Activated CD4-positive, alpha-beta T cell treated with anti-CD3 and anti-CD28 coated beads, Interleukin-2, amount 50 U/mL, for 4 hours (primary cell): Measurements from ENCODE around the gene TSHZ2.
"Not testable (repeated sequence)": the region's sequence is repeated elsewhere in the genome, so short reads cannot be mapped to it uniquely, and the experiment has no call there.

Experiments used
- DNase-seq, 2 experiments: peaks; one replicate each; pipeline ENCODE4 v3.0.0-alpha.2; 2020

Gene TSHZ2

DNA sequence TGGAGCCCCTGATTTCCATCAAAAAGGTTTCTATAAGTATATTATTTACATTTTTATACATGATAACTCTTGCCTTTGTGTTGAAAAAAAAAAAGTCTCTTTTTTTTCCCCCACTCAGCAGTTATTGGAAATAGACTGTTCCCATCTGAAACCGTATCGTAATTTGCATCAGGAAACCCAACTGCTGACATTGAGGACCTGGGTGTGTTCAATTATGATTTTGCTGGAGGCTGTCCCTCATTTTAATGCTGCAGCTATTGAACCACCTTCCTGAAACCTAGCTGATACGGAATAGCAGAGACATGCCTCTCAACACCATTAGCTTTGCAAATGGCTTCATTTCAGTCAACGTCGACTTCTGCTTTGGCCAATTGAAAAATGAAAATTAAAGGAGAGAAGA is 522.6 kb downstream of the TSHZ2 start:
- no peak for DNase-seq

DNA sequence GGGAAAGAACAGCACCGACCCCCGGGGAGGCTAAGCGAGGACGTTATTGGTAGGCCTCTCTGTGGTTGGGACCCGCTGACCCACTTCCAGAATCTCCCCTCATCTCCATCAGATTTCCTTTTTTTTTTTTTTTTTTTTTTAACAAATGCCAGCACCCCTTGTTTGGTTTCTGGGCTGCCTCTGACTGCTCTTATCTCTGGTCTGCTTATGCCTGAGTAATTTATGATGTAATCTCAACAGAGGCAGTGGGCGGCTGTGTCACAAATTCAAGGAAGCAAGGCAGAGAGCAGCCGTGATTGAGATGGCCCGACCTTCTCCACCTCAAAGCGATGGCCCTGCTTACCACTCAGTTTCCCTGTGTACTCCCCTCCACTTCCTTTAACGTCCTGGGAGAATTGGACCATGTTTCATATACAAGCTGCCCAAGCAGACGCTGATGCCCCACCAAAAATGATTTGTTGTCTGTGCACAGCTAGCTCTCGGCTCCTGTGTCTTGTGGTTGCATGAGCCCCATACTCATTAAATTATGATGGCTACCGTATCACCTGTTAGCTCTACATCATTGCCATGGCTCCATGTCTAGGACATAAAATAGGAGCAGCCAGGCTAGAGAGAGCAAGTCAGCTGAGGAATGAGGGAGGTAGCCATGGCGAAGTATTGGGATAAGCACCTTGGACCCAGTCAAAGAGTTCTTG is 523.4 kb downstream of the TSHZ2 start:
- no peak for DNase-seq

DNA sequence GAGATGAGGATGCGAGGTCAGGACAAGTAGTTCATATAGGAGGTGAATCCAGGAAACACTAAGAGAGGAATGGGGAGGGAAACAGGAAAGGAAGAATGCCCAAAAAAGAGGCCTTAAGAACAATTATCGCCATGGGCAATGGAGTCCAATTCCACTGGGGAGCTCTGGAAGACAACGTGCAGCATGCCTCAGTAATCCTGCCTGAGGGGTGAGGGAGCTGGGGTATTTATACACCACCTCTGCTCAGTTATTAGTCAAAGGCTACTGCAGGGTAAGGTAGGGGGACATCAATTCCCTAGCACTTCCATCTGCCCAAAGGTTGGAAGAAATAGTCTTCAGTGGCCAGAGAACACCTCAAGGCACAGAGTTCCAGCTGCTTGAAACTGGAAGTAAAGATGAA is 525.1 kb downstream of the TSHZ2 start:
- DNase-seq = no peak

DNA sequence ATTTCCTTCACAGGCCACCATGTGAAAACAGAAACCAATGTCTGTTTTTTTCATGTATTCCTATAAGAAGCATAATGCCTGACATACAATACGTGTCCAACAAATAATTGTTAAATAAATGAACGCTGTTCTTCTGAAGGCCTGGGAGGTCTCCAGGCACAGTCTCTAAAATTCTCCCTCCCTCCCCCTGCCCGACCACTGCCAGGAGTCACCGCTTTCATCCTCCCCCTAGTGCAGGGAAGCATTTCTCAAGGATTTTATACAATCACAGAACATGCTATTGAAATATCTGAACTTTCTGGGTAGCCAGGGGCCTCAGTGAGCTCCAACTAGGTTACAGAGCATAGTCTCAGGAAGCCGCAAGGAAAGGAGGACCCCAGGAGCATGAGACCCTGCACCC is 526.2 kb downstream of the TSHZ2 start:
- DNase-seq = no peak

DNA sequence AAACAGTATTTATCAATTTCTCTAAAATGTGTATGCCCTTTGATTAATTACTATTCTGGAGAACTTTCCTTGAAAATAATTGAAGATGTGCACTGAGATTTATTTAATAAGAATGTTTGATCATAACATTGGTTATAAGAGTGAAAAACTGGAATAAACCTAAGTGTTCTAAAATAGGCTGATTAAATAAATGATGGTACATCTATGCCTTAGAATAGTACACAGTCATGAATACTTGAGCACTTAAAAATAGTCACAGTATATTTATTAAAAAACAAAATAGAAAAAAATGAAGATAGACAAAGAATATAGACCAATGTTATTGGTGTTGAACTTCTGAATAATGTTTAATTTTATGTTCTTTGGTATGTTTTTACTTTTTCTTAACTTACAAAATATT is 528.5 kb downstream of the TSHZ2 start:
- no peak for DNase-seq

DNA sequence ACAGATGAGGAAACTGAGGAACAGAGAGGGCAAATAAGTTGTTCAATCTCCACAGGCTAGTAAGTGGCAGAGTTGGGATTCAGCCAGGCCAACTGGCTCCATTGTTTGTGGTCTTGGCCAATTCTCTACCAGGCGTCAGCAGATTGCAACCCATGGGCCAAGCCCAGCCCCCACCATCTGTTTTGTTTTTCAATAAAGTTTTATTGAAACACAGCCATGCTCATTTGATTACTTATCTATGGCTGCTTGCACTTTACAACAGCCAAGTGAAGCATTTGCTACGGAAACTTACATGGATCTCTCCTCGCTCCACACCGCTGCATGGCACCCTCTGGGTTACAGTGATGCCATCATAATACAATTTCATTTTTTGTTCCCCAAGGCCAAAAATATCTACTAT is 530.7 kb downstream of the TSHZ2 start:
- no peak for DNase-seq

DNA sequence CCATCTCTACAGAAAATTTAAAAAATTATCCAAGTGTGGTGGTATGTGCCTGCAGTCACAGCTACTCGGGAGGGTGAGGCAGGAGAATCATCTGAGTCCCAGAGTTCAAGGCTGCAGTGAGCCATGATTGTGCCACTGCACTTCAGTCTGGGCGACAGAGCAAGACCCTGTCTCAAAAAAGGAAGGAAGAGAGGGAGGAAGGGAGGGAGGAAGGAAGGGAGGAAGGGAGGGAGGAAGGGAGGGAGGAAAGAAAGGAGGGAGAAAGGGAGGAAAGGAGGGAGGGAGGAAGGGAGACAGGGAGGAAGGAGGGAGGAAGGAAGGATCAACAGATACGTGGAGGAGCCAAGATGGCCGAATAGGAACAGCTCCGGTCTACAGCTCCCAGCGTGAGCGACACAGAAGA is 531.4 kb downstream of the TSHZ2 start:
- no peak for DNase-seq

DNA sequence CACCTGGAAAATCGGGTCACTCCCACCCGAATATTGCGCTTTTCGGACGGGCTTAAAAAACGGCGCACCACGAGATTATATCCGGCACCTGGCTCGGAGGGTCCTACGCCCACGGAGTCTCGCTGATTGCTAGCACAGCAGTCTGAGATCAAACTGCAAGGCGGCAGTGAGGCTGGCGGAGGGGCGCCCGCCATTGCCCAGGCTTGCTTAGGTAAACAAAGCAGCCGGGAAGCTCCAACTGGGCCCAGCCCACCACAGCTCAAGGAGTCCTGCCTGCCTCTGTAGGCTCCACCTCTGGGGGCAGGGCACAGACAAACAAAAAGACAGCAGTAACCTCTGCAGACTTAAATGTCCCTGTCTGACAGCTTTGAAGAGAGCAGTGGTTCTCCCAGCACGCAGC is 531.9 kb downstream of the TSHZ2 start:
- DNase-seq = not testable (repeated sequence)

DNA sequence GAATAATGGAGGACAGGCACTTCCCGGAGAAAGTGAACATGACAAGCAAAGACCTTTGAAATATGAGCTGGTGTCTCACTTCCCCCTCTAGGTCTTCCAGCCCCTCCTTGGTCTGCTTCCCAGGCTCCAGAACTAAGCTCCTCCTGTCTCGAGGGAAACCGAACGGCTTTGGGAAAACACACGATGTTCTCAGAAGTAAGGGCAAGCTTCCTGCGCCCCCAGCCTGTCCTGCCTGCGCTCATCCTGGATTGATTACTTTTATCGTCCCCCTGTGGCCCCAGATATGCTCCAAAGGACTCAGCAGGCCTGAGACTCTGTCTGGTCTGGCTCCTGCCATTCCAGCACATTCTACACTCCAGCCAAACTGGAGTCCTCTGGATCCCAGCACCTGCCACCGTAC is 538.1 kb downstream of the TSHZ2 start:
- DNase-seq = no peak

DNA sequence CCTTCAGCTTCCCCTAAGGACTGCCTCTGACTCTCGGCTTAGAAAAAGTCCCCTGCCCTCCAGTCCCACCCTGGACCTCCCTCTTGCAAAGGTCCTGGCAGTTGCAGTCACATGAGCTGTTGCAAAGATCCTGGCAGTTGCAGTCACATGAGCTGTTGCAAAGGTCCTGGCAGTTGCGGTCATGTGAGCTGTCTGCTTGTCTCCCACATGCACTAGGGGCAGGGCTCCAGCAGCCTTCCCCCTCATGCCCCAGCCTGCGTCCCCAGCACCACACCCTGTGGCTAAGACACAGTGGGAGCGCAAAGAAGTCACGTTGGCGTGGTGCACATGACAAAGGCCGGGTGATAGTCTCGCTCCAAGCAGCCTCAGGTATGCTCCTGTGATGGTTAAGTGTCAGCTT is 538.5 kb downstream of the TSHZ2 start:
- no peak for DNase-seq

DNA sequence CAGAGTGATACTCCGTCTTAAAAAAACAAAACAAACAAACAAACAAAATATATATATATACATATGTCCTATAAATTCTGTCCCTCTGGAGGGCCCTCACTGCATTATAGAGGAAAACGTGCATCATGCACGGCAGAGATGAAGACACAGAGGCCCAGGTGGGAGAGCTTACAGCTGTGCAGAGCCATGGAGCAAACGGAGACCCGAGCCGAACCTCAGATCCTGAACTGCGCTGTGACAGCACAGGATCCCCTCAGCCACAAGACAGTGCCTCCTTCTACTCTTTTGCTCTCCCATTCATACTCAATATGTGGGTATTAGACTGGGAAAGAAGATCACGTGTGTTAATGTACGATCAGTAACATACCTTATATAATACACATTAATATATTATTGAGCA is 539.9 kb downstream of the TSHZ2 start:
- DNase-seq = no peak

DNA sequence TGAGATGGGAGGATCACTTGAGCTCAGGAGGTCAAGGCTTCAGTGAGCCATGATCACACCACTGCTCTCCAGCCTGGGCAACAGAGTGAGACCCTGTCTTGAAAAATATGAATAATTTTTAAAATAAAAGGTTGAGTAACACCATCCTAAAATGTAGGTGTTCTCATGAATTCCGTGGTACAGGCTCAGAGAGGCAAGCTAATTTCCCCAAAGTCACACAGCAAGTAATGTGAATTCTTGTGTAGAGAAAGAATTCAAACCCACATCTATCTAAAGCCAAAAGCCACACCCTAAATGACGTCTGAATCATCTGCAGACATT is 541.0 kb downstream of the TSHZ2 start:
- no peak for DNase-seq

DNA sequence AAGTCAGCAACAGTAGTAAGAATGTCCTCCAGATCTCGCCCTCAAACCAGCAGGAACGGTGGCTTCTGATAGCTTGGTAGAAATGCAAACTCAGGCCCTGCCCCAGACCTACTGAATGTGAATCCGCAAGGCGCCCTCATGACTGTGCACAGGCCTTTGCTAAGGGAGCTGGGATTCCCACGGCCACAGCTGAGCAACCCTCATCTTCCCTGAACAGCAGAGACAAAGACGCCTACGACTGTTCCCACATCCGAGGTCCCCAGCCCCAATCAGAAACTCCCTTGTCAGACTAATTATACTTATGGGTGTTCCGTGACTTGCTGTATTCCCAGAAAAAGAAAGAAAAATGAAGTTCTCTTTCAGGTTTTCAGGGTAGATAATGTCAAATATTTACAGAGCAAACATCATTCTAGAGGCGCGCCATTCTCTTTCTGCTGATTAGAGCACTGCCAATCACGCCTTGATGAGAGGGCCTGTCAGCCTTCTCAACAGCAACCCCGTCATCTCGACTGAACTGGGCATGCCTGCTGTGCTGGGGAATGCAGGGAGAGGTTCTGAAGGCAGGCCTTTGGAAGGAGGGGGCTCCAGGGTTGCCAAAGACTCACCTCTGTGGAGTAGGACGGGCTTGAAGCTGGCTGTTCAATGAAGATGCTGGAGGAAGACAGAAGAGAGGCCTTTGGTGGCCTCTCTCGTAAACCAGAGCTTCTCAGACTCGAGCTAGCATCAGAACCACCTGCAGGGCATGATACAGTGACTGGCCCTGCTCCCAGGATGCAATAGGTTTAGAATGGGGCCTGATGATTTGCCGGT is 541.5 kb downstream of the TSHZ2 start:
- DNase-seq = no peak

DNA sequence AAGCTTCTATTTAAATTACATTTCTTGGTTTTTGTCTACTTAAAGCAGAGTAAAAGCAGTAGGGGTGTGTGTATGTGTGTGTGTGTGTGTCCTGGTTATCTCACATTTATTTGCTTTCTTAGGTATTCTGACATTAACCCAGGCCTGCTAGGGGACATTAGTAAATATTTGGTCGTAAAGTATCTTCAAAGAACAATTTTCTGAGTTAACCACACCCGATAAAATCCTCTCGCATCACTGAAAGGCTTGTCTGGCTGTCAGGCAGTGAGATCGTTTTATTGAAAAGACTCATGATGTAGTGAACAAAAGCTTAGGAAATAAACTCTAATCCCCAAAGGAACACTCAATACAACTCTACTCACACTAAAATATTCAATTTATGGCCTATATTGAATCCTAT is 543.6 kb downstream of the TSHZ2 start:
- DNase-seq = no peak

DNA sequence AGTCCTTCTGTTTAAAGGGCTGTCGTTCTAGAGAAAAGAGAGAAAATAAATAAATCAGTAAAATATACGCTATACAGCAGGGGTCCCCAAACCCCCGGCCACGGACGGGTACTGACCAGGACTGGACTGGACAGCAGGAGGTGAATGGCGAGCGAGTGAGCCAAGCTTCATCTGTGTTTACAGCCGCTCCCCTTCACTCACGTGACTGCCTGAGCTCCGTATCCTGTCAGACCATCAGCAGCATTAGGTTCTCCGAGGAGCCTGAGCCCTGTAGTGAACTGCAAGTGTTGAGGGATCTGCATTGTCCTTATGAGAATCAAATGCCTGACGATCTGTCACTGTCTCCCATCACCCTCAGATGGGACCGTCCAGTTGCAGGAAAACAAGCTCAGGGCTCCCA is 545.0 kb downstream of the TSHZ2 start:
- no peak for DNase-seq

DNA sequence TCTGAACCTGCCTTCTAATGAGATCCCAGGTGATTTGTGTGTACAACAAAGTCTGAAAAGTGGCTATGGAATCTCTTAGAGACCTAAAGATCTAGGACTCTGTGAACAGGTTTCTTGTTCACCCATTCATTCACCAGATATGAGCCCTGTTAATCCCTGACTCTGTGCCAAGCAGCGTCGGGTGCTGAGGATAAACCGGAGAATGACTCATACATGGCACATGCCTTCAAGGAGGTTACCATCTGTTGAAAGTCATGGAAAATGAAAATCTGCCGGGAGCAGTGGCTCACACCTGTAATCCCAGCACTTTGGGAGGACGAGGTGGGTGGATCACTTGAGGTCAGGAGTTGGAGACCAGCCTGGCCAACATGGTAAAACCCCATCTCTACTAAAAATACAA is 549.3 kb downstream of the TSHZ2 start:
- DNase-seq = not testable (repeated sequence)

DNA sequence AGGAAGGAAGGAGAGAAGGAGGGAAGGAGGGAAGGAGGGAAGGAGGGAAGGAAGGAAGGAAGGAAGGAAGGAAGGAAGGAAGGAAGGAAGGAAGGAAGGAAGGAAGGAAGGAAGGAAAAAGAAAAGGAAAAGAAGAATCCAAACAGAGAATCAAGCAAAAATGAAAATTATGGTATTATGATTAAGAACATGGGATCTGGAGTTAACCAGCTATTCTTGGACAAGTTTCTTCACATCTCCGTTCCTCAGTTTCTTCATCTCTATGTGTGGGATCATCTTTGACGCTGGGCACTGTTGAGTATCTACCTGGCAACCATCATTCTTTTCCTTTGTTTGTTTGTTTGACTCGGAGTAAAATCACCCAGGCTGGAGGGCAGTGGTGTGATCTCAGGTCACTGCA is 549.9 kb downstream of the TSHZ2 start:
- DNase-seq = no peak

DNA sequence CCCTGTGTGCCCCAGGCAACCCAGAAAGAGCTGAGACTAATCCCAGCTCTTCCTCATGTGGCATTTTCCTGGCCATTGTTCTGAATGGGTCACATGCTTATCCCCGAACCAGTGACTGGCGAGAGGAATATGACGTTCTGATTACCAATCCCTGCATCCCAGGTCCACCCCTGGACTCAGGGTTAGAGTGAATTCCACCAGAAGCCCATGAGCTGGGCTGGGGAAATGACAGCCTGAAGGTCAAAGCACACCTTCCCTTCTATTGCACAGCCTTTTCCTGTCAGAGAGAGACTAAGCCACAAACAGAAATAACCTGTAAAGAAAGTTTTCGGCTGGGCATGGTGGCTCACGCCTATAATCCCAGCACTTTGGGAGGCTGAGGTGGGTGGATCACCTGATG is 550.5 kb downstream of the TSHZ2 start:
- no peak for DNase-seq

DNA sequence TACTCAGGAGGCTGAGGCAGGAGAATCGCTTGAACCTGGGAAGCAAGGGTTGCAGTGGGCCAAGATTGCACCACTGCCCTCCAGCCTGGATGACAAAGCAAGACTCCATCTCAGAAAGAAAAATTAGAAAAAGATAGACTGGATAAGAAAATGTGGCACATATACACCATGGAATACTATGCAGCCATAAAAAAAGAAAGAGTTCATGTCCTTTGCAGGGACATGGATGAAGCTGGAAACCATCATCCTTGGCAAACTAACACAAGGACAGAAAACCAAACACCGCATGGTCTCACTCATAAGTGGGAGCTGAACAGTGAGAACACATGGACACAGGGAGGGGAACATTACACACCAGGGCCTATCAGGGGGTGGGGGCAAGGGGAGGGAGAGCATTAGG is 551.5 kb downstream of the TSHZ2 start:
- DNase-seq = not testable (repeated sequence)

DNA sequence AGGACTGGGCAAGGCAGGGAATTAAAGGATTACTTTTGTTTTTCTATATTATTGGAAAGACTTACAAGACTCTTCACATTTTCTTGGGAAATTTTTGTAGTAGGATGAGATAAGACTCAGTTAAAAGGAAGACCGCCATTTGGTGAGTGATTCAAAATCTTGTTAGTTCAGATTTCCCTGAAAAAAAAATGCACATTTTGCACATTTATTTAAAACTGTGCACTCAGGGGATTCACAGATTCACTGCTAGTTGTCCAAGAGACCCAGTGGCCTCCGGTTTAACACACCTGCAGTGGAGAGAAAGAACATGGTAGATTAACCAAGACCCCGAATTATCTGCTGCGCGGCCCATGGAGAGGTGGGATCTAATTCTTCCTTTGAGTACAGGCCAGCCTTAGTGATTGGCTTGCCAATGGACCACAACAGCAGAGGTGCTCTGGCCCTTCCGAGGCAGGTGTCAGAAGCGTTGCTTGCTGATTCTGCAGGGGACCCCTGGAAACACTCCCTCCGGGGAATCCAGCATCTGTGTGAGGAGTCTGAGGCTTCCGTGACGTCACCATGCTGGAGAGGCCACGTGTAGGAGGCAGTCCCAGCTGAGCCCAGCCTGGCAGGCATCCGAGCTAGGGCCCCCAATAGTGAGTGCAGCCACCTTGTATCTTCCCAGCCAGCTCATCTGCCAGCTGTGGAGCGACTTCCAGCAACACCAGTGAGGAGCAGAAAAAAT is 552.6 kb downstream of the TSHZ2 start:
- DNase-seq = no peak

DNA sequence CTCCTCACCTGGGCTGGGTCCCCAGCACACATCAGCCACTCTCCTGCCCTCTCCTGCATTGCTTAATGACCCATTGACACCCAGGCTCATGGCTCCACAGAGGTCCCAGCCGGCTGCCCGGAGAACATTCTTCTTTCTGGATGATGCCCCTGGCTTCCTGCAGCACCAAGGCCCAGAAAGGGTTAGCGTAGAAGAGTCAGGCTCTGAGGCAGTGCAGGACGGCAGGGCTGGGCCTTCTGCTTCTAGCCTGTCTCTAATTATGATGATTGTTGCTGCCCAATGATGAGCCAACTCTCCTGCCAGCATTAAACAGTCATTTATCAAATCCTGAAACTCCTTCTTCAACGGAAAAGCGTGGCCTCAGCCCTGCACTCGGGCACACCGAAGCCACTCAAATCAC is 555.0 kb downstream of the TSHZ2 start:
- no peak for DNase-seq

DNA sequence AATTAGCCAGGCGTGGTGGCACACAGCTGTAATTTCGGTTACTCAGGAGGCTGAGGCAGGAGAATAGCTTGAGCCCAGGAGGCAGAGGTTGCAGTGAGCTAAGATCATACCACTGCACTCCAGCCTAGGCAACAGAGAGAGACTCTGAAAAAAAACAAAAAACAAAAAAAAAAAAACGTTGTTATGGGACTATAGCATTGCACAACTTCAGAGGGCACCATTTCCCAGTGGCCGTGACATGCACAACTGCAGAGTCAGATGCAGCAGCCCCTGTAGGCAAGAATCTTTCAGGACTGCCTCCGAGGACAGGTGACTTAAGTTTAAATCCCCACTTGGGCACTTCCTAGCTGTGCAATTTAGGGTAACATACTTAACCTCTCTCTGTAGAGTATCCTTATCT is 557.5 kb downstream of the TSHZ2 start:
- DNase-seq = no peak

DNA sequence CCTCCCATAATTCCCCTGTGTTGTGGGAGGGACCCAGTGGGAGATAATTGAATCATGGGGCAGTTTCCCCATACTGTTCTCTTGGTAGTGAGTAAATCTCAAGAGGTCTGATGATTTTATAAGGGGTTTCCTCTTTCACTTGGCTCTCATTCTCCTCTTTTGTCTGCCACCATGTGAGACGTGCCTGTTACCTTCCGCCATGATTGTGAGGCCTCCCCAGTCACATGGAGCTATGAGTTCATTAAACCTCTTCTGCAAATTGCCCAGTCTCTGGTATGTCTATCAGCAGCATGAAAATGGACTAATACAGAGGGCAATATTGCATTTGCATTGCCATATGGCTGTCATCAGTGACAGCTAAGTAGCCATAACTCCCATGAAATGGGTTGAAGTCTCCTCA is 558.3 kb downstream of the TSHZ2 start:
- no peak for DNase-seq

DNA sequence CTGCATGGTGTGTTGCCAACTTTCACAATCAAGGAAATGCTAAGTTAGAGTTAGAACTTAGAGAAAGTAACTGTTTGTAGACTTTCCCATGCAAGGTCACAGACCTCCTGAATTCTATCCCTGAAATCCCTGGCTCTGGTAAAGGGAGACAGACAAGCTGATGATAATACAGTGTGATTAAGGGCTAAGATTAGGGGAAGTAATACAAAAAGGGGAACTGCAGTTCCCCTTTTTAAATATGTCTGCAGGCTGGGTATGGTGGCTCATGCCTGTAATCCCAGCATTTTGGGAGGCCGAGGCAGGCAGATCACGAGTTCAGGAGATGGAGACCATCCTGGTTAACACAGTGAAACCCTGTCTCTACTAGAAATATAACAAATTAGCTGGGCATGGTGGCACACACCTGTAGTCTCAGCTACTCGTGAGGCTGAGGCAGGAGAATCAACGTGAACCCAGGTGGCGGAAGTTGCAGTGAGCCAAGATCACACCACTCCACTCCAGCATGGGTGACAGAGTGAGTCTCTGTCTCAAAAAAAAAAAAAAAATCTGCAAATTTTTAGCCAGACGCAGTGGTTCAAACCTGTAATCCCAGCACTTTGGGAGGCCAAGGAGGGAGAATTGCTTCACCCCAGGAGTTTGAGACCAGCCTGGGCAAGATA is 560.6 kb downstream of the TSHZ2 start:
- DNase-seq = not testable (repeated sequence)
